IPS-18c (cell line): Measurements from ENCODE around the gene SCTR.

Experiments
- H3K4me3 ChIP-seq: 2 replicates; pipeline ENCODE4 v1.7.0; 2013; ENCODE audit warnings: low read depth, mild to moderate bottlenecking, low read length, moderate library complexity; ENCODE audit not compliant: insufficient read depth
- H3K9me3 ChIP-seq: one replicate; pipeline ENCODE4 v1.6.1; 2013; ENCODE audit warnings: mild to moderate bottlenecking, low read length, moderate library complexity; ENCODE audit not compliant: control insufficient read depth, insufficient read depth

The SCTR gene

DNA sequence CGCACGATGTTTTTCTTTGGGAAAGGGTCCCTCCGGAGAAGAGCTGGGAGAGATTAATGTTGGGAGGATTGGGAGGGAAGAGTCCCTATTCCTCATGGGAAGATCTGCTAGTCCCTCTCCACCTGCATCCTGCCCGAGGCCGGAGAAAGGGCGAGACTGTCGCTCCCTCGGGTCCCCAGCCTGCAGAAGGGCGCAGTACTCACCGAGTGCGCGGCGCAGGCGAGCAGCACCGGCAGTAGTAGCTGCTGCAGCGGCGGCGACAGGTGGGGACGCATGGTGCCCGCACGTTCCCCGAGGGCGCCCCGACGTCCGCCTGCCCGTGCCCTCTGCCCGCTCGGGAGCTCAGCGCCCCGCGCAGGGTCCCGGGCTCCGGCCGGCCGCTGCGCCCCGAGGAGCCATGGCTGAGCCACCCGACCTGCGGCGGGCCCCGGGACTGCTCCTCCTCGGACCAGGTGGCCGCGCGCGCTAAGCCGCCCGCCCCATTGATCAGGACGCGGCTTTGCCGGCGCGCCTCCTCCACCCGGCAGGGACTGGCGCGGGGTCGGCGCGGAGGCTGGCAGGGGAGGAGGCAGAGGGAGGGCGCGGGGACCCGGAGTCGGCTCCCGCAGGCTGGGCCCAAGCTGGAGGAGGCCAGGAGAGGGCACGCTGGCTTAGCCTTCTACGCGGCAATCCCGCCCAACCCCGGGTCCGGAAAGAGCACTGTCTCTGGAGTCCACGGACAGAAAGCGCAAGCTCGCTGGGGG is at the start of gene SCTR:
Gene SCTR, minus strand, starts transcription at position 532 of the 743 bp plus-strand sequence. Its CDS starts 257 bp downstream, at position 275.
- no peaks in the 10 kb centered on the region for H3K9me3 ChIP-seq
- peak within 1 kb of the TSS; percentile 58 for H3K4me3 ChIP-seq

DNA sequence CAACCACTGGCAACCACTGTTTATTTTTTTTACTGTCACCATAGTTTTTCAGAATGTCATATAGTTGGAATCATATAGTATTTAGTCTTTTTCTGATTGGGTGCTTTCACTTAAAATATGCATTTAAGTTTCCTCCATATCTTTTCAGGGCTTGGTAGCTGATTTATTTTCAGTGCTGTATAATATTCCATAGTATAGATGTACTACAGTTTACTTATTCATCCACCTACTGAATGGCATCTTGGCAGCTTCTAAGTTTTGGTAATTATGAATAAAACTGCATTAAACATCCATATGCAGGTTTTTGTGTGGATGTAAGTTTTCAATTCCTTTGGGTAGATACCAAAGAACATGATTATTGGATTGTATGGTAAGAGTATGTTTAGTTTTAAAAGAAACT is 43.0 kb upstream of the SCTR start:
- no peaks in the 10 kb centered on the region for H3K9me3 ChIP-seq

DNA sequence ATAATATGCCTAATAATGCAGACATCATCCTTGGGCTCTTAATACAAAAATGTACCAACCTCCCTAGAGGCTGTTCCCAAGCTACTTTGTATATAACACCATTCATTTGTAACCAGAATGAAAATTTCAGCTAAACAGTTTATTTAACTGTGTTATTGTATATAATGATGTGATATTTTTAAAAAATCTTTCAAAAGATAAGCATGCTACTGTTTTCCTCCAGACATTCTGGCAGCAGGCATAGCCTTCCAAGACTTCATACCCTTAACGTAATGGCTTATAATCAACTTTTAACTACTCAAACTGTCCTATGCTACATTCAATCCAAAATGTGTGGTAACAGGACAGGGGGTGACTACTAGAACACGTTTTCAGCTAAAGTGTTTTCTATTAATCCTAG is 41.2 kb upstream of the SCTR start:
- no peaks in the 10 kb centered on the region for H3K9me3 ChIP-seq
- no peak overlapping the region for H3K4me3 ChIP-seq

More for the DNA sequence above, 43.0 kb upstream of the SCTR start:
- H3K4me3 ChIP-seq, result no peak overlapping the region

DNA sequence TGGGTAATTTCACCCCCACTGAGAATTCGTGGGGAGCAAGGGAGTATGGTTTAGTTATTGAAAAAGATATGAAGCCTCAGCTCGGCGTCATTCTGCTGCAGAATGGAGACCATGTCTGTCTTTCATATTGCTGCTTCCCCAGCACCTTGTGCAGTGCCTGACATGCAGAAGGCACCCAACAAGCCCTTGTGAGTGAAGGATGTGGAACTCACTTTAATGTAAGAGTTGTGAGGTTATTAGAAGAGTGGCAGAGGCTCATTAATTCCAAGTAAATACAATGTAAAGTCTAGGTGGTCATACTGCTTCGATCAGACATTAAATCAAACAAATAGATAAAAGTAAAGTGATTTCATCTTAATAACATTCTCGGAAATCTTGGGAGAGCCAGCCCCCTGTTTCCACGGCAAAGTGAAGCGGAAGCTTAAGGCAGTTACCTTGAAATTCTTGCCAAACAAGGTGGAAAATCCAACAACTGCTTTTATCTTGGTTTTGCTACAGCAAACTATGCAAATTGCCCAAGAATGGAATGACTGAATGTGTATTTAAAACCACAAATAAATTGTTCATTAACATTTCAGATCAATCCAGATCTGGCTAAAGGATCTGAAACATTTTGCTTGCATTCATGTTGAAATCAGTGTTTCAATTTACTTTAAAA is 29.5 kb upstream of the SCTR start:
- no peaks in the 10 kb centered on the region for H3K9me3 ChIP-seq
- H3K4me3 ChIP-seq, result no peak overlapping the region

DNA sequence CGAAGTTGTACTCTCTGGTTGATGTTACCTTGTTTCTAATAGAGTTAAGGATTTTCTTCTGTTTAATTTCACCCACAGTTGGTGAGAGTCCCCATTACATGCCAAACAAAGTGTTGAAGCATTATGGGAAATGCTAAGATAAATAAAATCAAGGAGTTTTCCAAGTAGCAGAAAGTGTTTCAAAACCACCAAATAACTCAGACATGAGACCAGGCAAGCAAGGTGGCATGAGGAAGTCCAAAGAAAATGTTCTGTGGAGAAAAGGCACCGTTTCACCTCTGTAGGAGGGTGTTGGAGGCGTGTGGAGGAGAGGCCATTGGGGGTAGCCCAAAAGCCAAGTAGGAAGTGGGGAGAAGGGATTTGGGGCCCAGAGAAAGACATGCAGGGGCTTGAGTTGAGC is 28.6 kb upstream of the SCTR start:
- Histone ChIP-seq H3K9me3 (no peaks in the 10 kb centered on the region), H3K4me3 (no peak overlapping the region)

DNA sequence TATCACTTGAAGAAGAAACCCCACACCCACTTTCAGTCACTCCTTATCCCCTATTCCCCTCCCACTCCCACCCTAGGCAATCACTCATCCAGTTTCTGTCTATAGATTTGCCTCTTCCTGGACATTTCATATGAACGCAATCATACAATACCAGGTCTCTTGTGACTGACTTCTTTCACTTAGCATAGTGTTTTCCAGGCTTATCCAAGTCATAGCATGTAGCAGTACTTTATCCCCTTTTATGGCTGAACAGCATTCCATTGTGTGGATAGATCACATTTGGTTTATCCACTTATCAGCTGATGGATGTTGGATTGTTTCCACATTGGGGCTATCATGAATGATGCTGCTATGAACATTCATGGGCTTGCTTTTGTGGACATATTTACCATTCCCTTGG is 26.6 kb upstream of the SCTR start:
- no peaks in the 10 kb centered on the region for H3K9me3 ChIP-seq
- H3K4me3 ChIP-seq, result no peak overlapping the region

DNA sequence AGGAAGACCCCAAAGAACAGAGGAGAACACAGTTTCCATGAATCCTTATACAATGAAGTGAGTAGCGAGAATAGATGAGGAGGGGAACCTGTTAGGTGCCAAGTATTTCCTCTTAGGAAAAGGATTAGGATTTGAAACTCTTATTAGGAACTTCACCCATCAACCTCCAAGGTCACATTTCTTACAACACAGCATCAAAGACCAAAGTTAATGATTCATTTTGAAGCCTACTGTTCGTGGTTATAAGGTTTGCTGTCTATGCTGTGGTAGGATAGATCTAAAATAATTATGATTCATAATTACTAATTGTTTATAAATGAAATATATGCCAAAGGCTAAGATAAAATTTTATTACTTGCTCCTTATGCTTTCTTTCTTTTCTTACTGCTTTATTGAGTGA is 26.1 kb upstream of the SCTR start:
- H3K9me3 ChIP-seq, result no peaks in the 10 kb centered on the region
- no peak overlapping the region for H3K4me3 ChIP-seq

DNA sequence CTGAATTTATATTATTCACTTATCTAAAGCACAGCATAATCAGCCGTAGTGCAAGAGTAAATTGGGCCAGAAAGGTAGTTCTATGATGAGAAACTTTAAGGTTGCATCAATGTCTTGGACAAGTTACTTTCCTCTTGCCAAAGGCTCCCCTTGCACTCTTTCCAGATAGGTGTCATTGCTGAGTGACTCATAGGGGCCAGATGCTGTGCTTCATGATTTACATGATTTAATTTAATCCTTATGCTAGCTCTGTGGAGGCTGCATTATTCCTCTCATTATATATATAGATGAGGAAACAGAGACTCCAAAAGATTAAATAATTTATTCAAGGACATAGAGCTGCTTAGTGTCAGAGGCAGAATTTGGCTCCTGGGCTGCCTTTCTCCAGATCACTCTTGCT is 25.0 kb upstream of the SCTR start:
- Histone ChIP-seq H3K4me3 (no peak overlapping the region), H3K9me3 (no peaks in the 10 kb centered on the region)

DNA sequence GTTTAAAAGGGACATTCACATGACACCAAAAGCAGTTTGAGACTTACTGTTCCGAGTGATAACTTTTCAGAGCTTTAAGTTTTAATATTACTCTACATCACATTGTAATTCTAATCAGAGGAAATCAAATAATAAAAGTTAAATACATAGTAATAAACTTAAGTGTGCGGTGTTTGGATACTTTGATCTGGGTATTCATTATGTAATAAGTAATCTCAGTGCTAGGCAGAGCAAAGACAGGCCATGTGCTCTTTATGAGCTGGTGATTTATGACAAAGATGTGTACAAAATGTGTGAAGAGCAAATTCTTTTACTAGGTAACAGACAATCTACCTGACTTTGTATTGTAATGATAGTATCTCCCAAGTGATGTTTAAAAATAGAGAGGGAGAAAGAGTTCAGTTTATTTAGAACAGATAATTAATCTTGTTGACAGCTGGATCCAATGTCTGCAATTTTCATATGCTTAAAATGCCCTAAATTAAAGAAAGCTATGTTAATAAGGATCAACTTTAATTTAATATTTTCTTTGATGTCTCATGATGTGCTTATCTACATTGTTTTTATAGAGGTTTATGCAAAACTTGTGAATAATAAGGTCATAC is 24.3 kb upstream of the SCTR start:
- Histone ChIP-seq H3K4me3 (no peak overlapping the region), H3K9me3 (no peaks in the 10 kb centered on the region)

DNA sequence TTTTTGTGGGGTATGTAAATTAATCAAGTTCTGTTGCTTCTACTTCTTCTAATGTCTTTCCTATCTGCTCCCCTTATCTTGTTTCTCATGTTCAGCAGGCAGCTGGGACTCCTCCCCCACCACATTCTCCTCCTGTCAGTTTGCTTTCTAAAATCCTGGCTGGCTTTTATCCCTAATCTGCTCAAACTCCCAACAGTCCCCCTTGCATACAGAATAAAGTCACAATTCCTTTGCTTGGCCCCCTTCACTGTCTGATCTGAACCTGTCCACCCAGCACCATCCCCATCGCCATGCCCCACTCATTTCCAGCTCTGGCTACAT is 22.1 kb upstream of the SCTR start:
- H3K9me3 ChIP-seq, result no peaks in the 10 kb centered on the region
- no peak overlapping the region for H3K4me3 ChIP-seq

DNA sequence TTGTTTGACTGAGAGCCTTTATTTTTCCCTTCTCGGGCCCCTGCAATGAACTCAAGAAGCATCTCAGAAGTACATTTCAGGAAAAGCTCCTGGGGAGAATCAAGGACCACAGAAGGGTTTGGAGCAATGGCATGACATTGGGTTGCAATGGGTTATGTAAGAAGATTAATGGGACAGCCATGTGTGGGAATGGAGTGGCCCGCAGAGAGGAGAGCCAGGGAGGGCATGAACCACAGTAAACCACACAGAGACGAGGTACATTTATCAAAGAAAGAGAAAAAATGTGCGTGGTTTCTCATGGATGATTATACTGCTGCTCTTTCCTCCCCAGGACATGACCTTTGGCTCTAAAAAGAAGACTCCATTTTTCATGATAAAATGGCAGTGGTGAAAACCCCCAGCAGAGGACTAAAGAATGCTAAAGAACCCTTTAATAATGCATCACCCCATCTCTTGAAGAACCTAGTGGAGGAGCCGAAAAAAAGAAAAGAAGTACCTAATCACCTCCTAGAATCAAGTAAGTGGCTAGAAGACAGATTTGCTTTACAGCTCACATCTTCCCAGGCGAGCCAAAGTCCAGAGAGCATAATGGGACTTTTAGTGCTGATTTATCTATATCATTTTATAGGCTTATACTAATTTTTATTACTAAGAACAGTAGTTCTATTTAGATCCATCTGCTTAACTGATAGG is 21.6 kb upstream of the SCTR start:
- Histone ChIP-seq H3K9me3 (no peaks in the 10 kb centered on the region), H3K4me3 (no peak overlapping the region)

DNA sequence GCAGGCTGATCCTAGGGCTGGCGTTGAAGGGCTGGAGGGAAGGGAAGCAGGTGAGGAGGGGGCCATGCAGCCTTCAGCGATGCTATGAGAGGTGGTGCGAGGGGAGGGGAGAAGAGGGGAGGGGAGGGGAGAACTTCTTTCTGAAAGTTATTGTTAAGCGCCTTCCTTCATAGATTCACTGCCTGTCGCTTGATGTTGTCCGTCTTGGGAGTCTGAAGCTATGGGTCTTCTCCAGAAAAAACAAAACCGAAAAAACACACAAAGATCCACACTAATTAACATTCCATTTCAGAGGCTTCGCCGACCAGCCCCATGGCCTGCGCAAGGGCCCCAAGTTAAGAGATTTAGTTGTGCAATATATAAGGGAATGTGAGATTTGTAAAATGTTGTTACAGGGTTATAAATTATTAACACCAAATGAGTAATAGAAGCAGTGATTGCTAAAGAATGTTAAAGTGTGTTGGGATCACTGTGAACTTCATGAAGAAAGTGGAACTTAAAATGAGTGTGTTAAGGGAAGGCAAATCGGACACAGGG is 20.7 kb upstream of the SCTR start:
- Histone ChIP-seq H3K9me3 (no peaks in the 10 kb centered on the region), H3K4me3 (peak overlapping the region; percentile 83; the same call in 1 of the 2 replicates)

DNA sequence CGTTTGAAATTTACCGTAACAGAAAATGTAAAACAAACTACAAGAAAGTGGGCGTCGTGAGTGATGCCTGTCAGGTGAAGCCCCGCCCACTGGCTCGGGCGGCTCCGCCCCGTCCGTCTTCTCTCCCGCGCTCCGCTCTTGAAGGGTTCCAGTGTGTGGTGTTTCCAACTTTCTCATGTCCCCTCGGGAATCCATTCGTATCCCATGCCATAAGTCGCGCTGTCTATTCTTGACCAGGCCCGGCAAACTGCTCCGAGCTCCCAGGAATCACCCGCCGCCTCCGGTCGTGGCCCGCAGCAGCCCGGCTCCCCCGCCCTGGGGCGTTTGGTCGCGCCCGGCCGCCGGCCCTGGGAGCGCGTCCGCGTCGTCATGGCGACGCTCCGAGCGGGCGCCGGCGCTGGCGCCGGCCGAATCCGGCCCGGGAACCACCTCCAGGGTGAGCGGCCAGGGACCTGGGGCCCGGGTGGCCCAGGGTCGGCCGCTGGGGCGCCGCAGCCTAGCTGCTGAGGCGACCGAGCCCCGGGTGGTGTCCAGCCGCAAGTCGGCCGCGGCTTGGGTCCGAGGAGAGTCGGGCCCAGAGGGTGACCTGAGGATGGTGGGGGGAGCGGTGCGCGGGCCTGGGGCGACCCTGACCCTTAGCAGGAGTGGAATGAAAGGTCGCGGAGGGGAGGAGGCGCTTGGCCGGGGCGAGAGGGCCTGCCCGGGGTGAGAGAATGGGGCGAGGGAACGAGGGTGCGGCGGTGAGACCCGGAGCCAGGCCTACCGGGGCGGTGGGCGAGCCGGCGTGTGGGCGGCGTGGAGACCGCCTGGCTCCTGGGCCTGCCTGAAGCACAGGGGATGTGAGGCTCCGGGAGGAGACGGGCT is 20.0 kb upstream of the SCTR start, which contains the start of gene CFAP221:
Gene CFAP221, plus strand, starts transcription at position 375 of the 864 bp plus-strand sequence. CDS start 1,683 bp downstream, outside the sequence.
- Histone ChIP-seq H3K4me3 (peak within 1 kb of the TSS; percentile 83), H3K9me3 (no peaks in the 10 kb centered on the region)

DNA sequence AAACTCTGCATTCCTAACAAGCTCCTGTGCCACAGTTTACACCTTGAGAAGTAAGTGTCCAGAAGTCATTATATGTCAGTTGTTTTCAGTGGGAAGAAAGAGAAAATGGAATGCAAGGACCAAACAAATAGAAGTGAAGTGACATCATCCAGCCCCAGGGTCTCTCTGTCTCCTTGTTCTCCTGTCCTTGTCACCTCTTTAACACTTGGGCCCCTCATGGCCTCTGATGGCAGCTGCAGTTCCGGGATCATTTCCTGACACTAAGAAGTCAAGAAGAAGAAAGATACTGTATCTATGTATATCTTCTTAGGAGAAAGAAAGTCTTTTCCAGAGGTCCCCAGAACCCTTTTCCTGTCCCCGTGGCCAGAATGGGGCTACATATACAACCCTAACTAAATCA is 17.2 kb upstream of the SCTR start:
- Histone ChIP-seq H3K4me3 (no peak overlapping the region), H3K9me3 (no peaks in the 10 kb centered on the region)

DNA sequence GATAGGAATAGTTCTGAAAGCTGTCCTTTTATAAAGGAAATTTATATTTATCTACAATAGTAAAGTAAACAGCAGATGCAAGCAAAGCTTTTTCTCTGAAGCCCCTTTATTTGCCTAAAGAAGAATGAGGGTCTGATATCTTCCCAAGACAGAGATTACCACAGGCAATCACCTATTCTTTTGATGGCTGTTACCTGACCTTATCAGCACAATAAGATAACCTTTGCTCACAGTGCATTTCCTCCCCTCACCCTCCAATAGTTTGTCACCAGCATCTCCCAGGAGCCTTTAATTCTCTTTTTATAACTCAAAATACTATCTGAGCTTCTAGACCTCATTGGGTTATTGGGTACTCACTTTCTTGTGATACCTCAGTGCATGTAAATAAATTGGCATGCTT is 13.5 kb upstream of the SCTR start:
- H3K4me3 ChIP-seq, result no peak overlapping the region
- peaks cover 2% of the 10 kb centered on the region for H3K9me3 ChIP-seq

DNA sequence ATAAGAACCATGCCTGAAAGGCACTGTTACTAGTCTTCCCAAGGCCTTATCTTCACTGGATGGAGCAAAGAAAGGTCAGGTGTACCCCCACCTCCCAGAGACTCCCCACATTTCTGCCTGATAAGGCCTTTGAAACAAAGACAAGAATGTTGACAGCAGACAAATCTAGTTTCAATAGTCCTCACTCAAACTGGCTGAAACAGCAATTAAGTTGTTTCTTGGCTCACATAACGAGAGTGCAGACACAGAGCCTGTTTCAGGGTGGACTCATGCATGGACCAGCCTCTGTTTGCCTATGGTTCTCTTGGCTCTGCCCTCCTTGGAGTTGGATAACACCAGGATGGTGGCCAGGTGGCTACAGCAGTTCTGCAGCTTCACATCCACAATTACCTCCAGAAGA is 12.4 kb upstream of the SCTR start:
- Histone ChIP-seq H3K4me3 (no peak overlapping the region), H3K9me3 (peaks cover 2% of the 10 kb centered on the region)

DNA sequence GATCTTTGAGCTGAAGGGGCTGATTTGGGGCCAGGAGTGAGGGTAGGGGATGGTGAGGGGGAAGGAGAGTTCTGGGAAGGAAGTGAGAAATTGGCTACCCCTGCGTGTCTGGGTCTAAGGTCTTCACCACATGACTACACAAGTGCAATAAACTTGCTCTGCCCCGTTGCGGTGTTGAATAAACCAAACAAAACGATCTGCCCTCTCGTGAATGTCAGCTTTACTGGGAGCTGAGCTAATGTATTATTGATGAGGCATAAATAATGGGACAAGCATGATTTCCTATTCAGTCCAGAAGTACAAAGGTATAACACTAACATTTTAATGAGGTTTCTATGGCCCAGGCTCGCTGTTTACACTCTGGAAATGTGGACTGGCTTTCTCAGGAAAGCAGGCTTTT is 11.9 kb upstream of the SCTR start:
- H3K9me3 ChIP-seq, result peaks cover 2% of the 10 kb centered on the region
- no peak overlapping the region for H3K4me3 ChIP-seq
